Stimulated activated CD8-positive, alpha-beta memory T cell treated with anti-CD3 and anti-CD28 coated beads, Interleukin-12 subunit alpha, Interleukin-12 subunit beta, amount 100 ng/mL, for 24 hours (primary cell): ENCODE data around the gene HSCB.
"Not testable (repeated sequence)": the region's sequence is repeated elsewhere in the genome, so short reads cannot be mapped to it uniquely, and the experiment has no call there.

Experiments used
- DNase-seq: peaks from one replicate; pipeline ENCODE4 v3.0.0-alpha.2; 2020; ENCODE audit errors: extremely low read depth

Gene HSCB

GRCh38 chr22:28741785-28742561, at the start of gene HSCB, which contains the start of gene CHEK2:
Gene HSCB, plus strand, starts transcription at chr22:28742039. Its CDS starts 57 bp downstream, at chr22:28742096.
Gene CHEK2, minus strand, starts transcription at chr22:28741820. Its CDS starts 7,099 bp downstream, at chr22:28734721.
- DNase-seq, result peak; percentile 97

- DNase-seq, result not testable (repeated sequence)
These were observed 48.6 kb upstream of the HSCB start for GRCh38 chr22:28693041-28693760.

- no peak for DNase-seq
These were observed 38.9 kb upstream of the HSCB start for GRCh38 chr22:28702891-28703290.

GRCh38 chr22:28703436-28703835, 38.4 kb upstream of the HSCB start:
- DNase-seq, result no peak

- no peak for DNase-seq
These were observed 35.0 kb upstream of the HSCB start for GRCh38 chr22:28706845-28707244.

- no peak for DNase-seq
These were observed 31.7 kb upstream of the HSCB start for GRCh38 chr22:28710107-28710506.

GRCh38 chr22:28710576-28711191, 31.2 kb upstream of the HSCB start:
- no peak for DNase-seq

GRCh38 chr22:28711341-28711740, 30.5 kb upstream of the HSCB start:
- DNase-seq, result no peak

- DNase-seq, result no peak
These were observed 29.7 kb upstream of the HSCB start for GRCh38 chr22:28711820-28712777.

- no peak for DNase-seq
These were observed 27.7 kb upstream of the HSCB start for GRCh38 chr22:28714043-28714628.

- no peak for DNase-seq
These were observed 26.2 kb upstream of the HSCB start for GRCh38 chr22:28715611-28716010.

- DNase-seq, result no peak
These were observed 25.2 kb upstream of the HSCB start for GRCh38 chr22:28716686-28717085.

GRCh38 chr22:28718044-28718443, 23.8 kb upstream of the HSCB start:
- no peak for DNase-seq

GRCh38 chr22:28728002-28728401, 13.8 kb upstream of the HSCB start:
- DNase-seq, result no peak

- DNase-seq, result no peak
These were observed 13.1 kb upstream of the HSCB start for GRCh38 chr22:28728621-28729313.

GRCh38 chr22:28730179-28730578, 11.7 kb upstream of the HSCB start:
- DNase-seq, result no peak

GRCh38 chr22:28734393-28734792, 7.4 kb upstream of the HSCB start:
- no peak for DNase-seq

- DNase-seq, result no peak
These were observed 5.3 kb upstream of the HSCB start for GRCh38 chr22:28736301-28737155.

GRCh38 chr22:28737701-28738100, 4.1 kb upstream of the HSCB start:
- DNase-seq, result no peak
